Measurements from ENCODE around the gene PSMG1. TPM values are rescaled to one million over a fixed set of nuclear protein-coding genes. Genes with fewer than 3 reads are reported as not detected.

PSMG1 gene
- total RNA-seq, 1 donor from 2014 or later: 19.1 TPM

GRCh38 chr21:39182016-39182415 is 1.2 kb downstream of the PSMG1 start:
- Histone ChIP-seq H3K9me3 (no peaks in the 10 kb centered on the region), H3K27ac (no peak overlapping the region), H3K4me3 (peak overlapping the region; percentile 85), H3K4me1 (peaks cover 25% of the 10 kb centered on the region), H3K36me3 (peaks cover 4% of the 10 kb centered on the region), H3K27me3 (ENCODE audit: low read depth) (no peaks in the 10 kb centered on the region)
- DNase-seq (no peak), ATAC-seq (no peak)
- TF ChIP-seq, protein P1, sequence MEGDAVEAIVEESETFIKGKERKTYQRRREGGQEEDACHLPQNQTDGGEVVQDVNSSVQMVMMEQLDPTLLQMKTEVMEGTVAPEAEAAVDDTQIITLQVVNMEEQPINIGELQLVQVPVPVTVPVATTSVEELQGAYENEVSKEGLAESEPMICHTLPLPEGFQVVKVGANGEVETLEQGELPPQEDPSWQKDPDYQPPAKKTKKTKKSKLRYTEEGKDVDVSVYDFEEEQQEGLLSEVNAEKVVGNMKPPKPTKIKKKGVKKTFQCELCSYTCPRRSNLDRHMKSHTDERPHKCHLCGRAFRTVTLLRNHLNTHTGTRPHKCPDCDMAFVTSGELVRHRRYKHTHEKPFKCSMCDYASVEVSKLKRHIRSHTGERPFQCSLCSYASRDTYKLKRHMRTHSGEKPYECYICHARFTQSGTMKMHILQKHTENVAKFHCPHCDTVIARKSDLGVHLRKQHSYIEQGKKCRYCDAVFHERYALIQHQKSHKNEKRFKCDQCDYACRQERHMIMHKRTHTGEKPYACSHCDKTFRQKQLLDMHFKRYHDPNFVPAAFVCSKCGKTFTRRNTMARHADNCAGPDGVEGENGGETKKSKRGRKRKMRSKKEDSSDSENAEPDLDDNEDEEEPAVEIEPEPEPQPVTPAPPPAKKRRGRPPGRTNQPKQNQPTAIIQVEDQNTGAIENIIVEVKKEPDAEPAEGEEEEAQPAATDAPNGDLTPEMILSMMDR (IDR thresholded peaks at IDR 0.05): no peak
- intact Hi-C loops (cut with DNase I): no loop called here

GRCh38 chr21:39181205-39181818 is 1.9 kb downstream of the PSMG1 start:
- no peak overlapping the region for H3K4me3 ChIP-seq
- H3K27me3 ChIP-seq (ENCODE audit: low read depth): no peaks in the 10 kb centered on the region
- peaks cover 4% of the 10 kb centered on the region for H3K36me3 ChIP-seq
- no peak overlapping the region for H3K27ac ChIP-seq
- DNase-seq (no peak), ATAC-seq (no peak)
- no peaks in the 10 kb centered on the region for H3K9me3 ChIP-seq
- TF ChIP-seq, protein P1 (IDR thresholded peaks at IDR 0.05): no peak
- H3K4me1 ChIP-seq: peaks cover 25% of the 10 kb centered on the region
- intact Hi-C loops (cut with DNase I): no loop called here

DNA sequence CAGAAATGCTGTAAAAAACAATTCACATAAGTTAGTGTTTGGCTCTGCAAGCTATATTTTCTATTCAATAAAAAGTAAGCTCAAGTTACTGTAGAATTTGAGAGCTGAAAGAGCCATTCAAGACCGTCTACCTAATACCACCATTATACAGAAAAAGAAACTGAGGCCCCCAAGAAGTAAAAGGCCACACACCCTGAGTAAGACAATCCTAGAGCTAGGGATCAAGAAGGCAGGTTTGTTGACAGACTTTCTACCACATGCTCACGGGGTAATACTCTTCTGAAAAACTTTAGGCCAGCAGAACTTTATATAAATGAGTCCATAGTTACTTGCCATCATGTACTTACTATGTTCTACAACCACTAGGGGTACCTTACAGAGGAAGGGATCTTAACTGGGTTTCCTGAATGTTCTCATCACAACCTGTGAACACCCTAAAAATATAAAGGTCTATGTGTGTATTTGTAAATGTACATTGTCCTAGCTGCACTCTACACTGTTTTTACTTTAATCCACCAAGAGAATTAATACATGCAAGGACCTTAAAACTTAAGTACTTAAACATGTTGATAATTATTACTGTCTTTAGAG is 2.7 kb downstream of the PSMG1 start:
- DNase-seq (no peak), ATAC-seq (no peak)
- H3K9me3 ChIP-seq: no peaks in the 10 kb centered on the region
- peaks cover 25% of the 10 kb centered on the region for H3K4me1 ChIP-seq
- no peak overlapping the region for H3K4me3 ChIP-seq
- no peak overlapping the region for H3K27ac ChIP-seq
- TF ChIP-seq, protein P1 (IDR thresholded peaks at IDR 0.05): no peak
- intact Hi-C loops (cut with DNase I): no loop called here
- H3K27me3 ChIP-seq (ENCODE audit: low read depth): no peaks in the 10 kb centered on the region
- H3K36me3 ChIP-seq: peaks cover 4% of the 10 kb centered on the region

GRCh38 chr21:39178421-39178820 is 4.8 kb downstream of the PSMG1 start:
- Histone ChIP-seq H3K27ac (no peak overlapping the region), H3K36me3 (peaks cover 14% of the 10 kb centered on the region), H3K4me3 (no peak overlapping the region), H3K27me3 (ENCODE audit: low read depth) (no peaks in the 10 kb centered on the region), H3K9me3 (no peaks in the 10 kb centered on the region), H3K4me1 (peaks cover 15% of the 10 kb centered on the region)
- intact Hi-C loops (cut with DNase I): no loop called here
- TF ChIP-seq, protein P1 (IDR thresholded peaks at IDR 0.05): no peak
- DNase-seq (no peak), ATAC-seq (no peak)

DNA sequence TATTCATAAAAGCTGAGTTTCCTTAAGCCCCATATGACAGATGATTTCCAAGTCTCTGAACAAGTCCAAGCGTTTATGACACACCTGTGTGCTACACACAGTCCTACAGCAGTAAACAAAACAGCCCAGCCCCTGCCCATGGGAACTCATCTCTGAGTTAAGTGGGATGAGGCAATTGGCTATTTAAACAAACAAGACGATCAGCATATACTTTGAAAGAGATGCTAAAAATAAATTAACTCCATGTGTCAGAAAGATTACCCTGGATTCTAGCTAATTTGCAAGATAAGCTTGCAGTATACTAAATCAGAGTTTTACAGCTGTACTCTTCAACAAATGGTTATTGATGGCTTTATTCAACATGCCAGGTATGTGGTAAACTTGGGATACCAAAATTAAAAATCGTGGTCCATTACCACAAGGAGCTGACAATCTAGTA is 7.0 kb downstream of the PSMG1 start:
- Histone ChIP-seq H3K4me3 (no peak overlapping the region), H3K27me3 (ENCODE audit: low read depth) (no peaks in the 10 kb centered on the region), H3K4me1 (peaks cover under 1% of the 10 kb centered on the region), H3K36me3 (peaks cover 21% of the 10 kb centered on the region), H3K9me3 (no peaks in the 10 kb centered on the region), H3K27ac (no peak overlapping the region)
- DNase-seq (no peak), ATAC-seq (no peak)
- intact Hi-C loops (cut with DNase I): no loop called here
- TF ChIP-seq, protein P1 (IDR thresholded peaks at IDR 0.05): no peak

All from lower lobe of right lung (tissue), 2 donors.